Cardiac muscle cell (in vitro differentiated cells and primary cell): ENCODE measurements around the gene DOK5. TPM values are rescaled to one million over a fixed set of nuclear protein-coding genes. Genes with fewer than 3 reads are reported as not detected.

ENCODE experiments used
- DNase-seq, 2 donors: peaks; one replicate each; pipeline versions ENCODE4 v3.0.0 to v3.0.0-alpha.2; 2010 to 2017; ENCODE audit warnings: low read depth in 1 of 2, low spot score in 1 of 2
- H3K27ac ChIP-seq: fragments of 200-600 bp; sonication (generic); 2 replicates; pipeline ENCODE4 v1.5.1; 2016
- H3K27me3 ChIP-seq: fragments of 200-600 bp; sonication (generic); 2 replicates; pipeline ENCODE4 v1.6.0; 2016; ENCODE audit warnings: control low read depth
- H3K36me3 ChIP-seq: fragments of 200-600 bp; sonication (generic); 2 replicates; pipeline ENCODE4 v1.5.1; 2016; ENCODE audit warnings: control low read depth
- H3K4me1 ChIP-seq: fragments of 200-600 bp; sonication (generic); 2 replicates; pipeline ENCODE4 v1.8.1; 2017; ENCODE audit warnings: low read depth, mild to moderate bottlenecking, mixed run types
- H3K4me3 ChIP-seq: fragments of 200-600 bp; sonication (generic); 2 replicates; pipeline ENCODE4 v1.5.1; 2016; ENCODE audit warnings: mild to moderate bottlenecking
- H3K9me3 ChIP-seq: fragments of 200-600 bp; sonication (generic); 2 replicates; pipeline ENCODE4 v1.5.1; 2017; ENCODE audit warnings: low read depth, mild to moderate bottlenecking, control low read depth
- polyA plus RNA-seq: library from polyadenylated mRNA; unstranded; fragments of >200 nt; fragmentation: Nextera tagmentation; extraction: Ambion mirVana; gene quantifications from 2 replicates; pipeline ENCODE4 v1.2.1, GENCODE V29; 2016
- total RNA-seq: library from RNA; depleted of rRNA; stranded (reverse); fragments of >200 nt; gene quantifications from 2 replicates; pipeline ENCODE4 v1.2.3, GENCODE V29; 2016
- TF ChIP-seq, protein P1 (sequence below): IDR thresholded peaks from 2 replicates; pipeline ENCODE4 v1.5.1; 2012; ENCODE audit warnings: low read depth, mild to moderate bottlenecking, low read length

DOK5 gene
- total and polyA plus RNA-seq, 2 experiments from 2014 or later = 1.4 to 1.6 TPM

DNA sequence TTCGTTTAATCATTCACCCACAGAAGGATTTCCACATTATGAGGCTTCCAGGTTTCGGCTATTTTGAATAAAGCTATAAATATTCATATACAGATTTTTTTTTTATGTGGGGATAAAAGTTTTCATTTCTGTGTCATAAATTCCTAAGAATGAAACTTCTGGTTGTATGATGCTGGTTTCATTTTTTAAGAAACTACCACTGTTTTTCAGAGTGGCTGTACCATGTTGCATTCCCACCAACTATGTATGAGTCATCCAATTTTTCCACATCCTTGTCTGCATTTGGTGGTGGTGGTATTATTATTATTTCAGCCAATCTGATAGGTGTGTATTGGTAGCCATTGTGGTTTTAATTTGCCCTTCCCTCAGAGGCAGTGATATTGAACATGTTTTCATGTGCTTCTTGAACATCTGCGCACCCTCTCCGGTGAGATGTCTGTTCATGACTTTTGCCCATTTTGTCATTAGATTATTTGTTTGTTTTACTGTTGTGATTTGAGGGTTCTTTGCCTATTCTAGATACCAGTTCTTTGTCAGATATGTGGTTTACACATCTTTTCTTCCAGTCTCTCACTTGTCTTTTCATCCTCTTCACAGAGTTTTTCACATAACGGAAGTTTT lies 75.5 kb downstream of the DOK5 start:
- Histone ChIP-seq H3K27me3 (no peaks in the 10 kb centered on the region), H3K4me1 (no peaks in the 10 kb centered on the region)
- TF ChIP-seq, protein P1, sequence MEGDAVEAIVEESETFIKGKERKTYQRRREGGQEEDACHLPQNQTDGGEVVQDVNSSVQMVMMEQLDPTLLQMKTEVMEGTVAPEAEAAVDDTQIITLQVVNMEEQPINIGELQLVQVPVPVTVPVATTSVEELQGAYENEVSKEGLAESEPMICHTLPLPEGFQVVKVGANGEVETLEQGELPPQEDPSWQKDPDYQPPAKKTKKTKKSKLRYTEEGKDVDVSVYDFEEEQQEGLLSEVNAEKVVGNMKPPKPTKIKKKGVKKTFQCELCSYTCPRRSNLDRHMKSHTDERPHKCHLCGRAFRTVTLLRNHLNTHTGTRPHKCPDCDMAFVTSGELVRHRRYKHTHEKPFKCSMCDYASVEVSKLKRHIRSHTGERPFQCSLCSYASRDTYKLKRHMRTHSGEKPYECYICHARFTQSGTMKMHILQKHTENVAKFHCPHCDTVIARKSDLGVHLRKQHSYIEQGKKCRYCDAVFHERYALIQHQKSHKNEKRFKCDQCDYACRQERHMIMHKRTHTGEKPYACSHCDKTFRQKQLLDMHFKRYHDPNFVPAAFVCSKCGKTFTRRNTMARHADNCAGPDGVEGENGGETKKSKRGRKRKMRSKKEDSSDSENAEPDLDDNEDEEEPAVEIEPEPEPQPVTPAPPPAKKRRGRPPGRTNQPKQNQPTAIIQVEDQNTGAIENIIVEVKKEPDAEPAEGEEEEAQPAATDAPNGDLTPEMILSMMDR = no peak

DNA sequence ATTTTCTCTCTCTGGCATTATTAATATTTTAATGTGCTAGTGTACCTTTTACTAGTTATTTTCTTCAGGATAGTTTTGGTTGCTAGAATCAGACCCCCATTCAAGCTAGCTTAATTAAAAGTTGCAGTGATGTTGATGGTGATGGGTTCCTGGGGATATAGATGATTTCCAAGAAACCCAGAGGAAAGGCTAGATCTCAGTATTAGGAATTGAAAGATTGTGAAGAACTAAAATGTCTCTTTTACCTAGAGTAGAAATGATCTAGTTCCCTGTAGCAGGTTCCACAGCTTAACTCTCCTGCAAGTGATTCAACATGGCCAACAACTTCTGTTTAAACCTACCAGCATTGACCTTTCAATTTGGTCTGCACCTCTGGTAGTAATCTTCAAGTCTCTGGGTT lies 78.6 kb downstream of the DOK5 start:
- H3K9me3 ChIP-seq = no peaks in the 10 kb centered on the region
- H3K4me3 ChIP-seq = no peak overlapping the region
- H3K36me3 ChIP-seq = no peaks in the 10 kb centered on the region
- DNase-seq = no peak
- no peak overlapping the region for H3K27ac ChIP-seq
- H3K27me3 ChIP-seq = no peaks in the 10 kb centered on the region
- TF ChIP-seq, protein P1 = no peak
- H3K4me1 ChIP-seq = no peaks in the 10 kb centered on the region

More for the DNA sequence above, 75.5 kb downstream of the DOK5 start:
- DNase-seq = peak in 1 of 2 donors; percentile 25
- no peak overlapping the region for H3K27ac ChIP-seq
- no peaks in the 10 kb centered on the region for H3K9me3 ChIP-seq
- H3K4me3 ChIP-seq = no peak overlapping the region
- H3K36me3 ChIP-seq = no peaks in the 10 kb centered on the region

DNA sequence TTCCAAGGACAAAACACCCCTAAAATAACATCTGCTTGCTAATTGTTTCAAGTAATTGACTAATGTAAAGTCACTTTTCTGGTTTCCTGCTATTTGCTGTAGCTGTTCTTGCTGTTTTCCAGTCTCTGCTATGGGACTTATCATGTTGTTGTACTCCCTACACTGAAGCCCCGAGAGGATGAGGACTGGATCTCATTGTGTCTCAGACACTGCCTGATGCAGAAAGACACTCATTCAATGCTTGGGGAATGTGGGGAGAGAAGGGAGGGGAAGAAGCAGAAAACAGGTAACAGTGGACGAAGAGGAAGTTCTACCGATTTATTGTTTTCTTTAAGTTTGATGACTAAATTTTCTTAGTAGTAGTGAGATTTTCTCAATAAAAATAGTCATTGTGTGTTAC lies 79.8 kb downstream of the DOK5 start:
- no peak for DNase-seq
- Histone ChIP-seq H3K36me3 (no peaks in the 10 kb centered on the region), H3K9me3 (no peaks in the 10 kb centered on the region), H3K4me1 (no peaks in the 10 kb centered on the region), H3K27ac (no peak overlapping the region), H3K4me3 (no peak overlapping the region), H3K27me3 (no peaks in the 10 kb centered on the region)
- TF ChIP-seq, protein P1 = no peak

DNA sequence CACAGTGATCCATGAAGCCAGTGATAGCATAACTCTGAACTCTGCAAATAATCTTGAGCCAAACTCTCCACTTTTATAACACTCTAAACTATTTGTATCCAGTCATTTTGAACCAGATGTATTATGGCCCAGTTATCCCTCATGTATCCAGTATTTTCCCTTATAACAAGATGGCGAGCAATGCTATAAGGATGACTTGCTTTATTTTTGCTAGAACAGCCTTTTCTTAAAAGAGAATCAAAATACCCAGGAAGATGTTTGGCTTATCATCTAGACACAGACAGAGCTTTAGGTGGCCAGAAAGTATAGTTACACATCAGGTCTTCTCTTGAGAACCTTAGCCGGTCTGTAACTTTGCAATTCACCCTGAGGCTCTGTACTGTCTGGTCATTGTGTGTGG lies 81.0 kb downstream of the DOK5 start:
- H3K4me1 ChIP-seq = no peaks in the 10 kb centered on the region
- H3K9me3 ChIP-seq = no peaks in the 10 kb centered on the region
- DNase-seq = no peak
- H3K27me3 ChIP-seq = no peaks in the 10 kb centered on the region
- H3K36me3 ChIP-seq = no peaks in the 10 kb centered on the region
- TF ChIP-seq, protein P1 = no peak
- no peak overlapping the region for H3K27ac ChIP-seq
- H3K4me3 ChIP-seq = no peak overlapping the region

DNA sequence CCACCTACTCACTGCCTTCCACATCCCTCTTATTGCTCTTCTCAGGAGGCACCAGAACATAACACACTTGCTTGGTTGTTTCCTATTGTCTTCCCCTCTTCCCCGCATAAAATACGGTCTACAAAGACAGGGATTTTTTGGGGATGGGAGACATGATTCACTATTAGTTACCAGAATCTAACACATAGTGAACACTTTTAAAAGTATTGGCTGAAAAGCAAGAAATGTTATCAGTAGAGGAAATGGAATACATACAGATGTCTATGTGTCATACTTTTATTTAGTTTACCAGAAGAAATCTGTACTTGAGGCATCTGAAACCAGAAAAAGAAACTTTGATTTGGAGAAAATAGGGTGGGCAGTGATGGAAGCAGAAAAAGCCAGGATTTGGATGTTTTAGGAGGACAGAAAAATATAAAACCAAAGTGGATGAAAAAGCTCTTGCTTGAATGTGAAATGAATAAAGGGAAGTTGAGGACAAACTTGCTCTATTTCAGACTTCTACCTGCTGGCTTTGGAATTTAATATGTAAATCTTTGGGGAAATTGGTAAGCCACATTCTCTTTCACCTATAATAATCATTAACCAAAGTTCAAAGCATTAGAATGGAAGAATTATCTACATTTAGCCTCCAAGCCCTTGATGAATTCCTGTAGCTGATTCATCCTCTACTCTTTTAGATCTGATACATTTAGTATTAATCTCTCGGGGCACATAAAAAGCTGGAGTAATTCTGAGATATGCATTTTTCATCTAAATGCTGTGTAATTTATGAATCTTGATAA lies 82.6 kb downstream of the DOK5 start:
- TF ChIP-seq, protein P1 = no peak
- no peak overlapping the region for H3K4me3 ChIP-seq
- H3K27ac ChIP-seq = no peak overlapping the region
- peak in 1 of 2 donors; percentile 61 for DNase-seq
- no peaks in the 10 kb centered on the region for H3K36me3 ChIP-seq
- H3K9me3 ChIP-seq = no peaks in the 10 kb centered on the region
- no peaks in the 10 kb centered on the region for H3K4me1 ChIP-seq
- no peaks in the 10 kb centered on the region for H3K27me3 ChIP-seq
